ENCODE measurements around the gene ZMAT3. TPM values are rescaled to one million over a fixed set of nuclear protein-coding genes. Genes with fewer than 3 reads are reported as not detected.
A peak's percentile ranks its signal among the peaks of the same experiment; 100 is the strongest.

The ZMAT3 gene
- total and polyA plus RNA-seq, 2 of the 13 experiments (the other 11 are each of a cell fraction or from before 2014, with no cell fraction given): 11.4 to 11.7 TPM

DNA sequence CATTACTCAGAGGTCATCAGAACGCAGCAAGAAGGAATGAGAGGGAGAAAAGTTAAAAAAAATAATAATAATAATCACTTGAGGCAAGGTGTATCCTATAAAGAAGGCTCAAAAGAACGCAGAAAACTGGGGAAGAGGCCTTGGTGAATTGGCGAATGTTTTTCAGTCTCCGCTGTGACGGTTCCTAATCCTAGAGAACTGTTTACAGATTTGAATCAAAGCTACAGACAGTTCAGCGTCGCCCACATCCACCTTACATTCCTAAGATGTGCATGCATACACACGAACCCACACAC lies 634 bp downstream of the ZMAT3 start:
- no TSS peak for BruUV-seq (replicated peaks)
- no peak for FAIRE-seq
- H3K4me2 ChIP-seq (ENCODE audit: low read depth, low read length): peak overlapping the region; percentile 92
- no peak for DNase-seq (ENCODE audit: low spot score)
- ATAC-seq: no peak
- intact Hi-C loops (cut with micrococcal nuclease; ENCODE audit: unreplicated experiment): loop anchor here (2.0 to 5.0 kb wide), 3 partner anchors 56 to 246 kb away; partner anchors contain the start of gene PIK3CA
- in situ Hi-C loops (cut with HindIII; ENCODE audit: extremely low pct_ligation_motif_present, low pct_unique_long_range_greater_than_20kb): no loop called here
- H3K9ac ChIP-seq (ENCODE audit: insufficient read depth, low read depth, low read length): peak overlapping the region; percentile 71
- peak overlapping the region; percentile 82 to 91 (median 87) for H3K4me3 ChIP-seq (replicated peaks in 1 of 3; ENCODE audit: insufficient read depth in 1 of 3, low read depth in 2 of 3, low read length in 3 of 3)
- ChIA-PET CTCF (ENCODE audit: low intra/inter-chr PET ratio, low total read pairs) (no interaction called here), POLR2A (interaction anchor here (0.8 to 1.0 kb wide), 2 partner anchors 9 to 33 kb away, joined by 3 read pairs; no protein-coding TSS in a partner anchor)
- TF ChIP-seq RORA (CRISPR knock-in tag; IDR thresholded peaks at IDR 0.05) (0 out of 2 replicates have a peak, but pooled peaks have one; percentile 22), IKZF4 (CRISPR knock-in tag; IDR thresholded peaks at IDR 0.05; ENCODE audit: borderline replicate concordance, low read depth, not compliant biosample characterization) (no peak)
- TF ChIP-seq, protein P1, sequence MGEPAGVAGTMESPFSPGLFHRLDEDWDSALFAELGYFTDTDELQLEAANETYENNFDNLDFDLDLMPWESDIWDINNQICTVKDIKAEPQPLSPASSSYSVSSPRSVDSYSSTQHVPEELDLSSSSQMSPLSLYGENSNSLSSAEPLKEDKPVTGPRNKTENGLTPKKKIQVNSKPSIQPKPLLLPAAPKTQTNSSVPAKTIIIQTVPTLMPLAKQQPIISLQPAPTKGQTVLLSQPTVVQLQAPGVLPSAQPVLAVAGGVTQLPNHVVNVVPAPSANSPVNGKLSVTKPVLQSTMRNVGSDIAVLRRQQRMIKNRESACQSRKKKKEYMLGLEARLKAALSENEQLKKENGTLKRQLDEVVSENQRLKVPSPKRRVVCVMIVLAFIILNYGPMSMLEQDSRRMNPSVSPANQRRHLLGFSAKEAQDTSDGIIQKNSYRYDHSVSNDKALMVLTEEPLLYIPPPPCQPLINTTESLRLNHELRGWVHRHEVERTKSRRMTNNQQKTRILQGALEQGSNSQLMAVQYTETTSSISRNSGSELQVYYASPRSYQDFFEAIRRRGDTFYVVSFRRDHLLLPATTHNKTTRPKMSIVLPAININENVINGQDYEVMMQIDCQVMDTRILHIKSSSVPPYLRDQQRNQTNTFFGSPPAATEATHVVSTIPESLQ (CRISPR knock-in tag; conservative IDR thresholded peaks at IDR 0.05): no peak
- TF ChIP-seq, protein P2, sequence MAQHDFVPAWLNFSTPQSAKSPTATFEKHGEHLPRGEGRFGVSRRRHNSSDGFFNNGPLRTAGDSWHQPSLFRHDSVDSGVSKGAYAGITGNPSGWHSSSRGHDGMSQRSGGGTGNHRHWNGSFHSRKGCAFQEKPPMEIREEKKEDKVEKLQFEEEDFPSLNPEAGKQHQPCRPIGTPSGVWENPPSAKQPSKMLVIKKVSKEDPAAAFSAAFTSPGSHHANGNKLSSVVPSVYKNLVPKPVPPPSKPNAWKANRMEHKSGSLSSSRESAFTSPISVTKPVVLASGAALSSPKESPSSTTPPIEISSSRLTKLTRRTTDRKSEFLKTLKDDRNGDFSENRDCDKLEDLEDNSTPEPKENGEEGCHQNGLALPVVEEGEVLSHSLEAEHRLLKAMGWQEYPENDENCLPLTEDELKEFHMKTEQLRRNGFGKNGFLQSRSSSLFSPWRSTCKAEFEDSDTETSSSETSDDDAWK (CRISPR knock-in tag; IDR thresholded peaks at IDR 0.05): no peak
- H3K79me2 ChIP-seq (ENCODE audit: insufficient read depth, low read length): peaks cover 40% of the 10 kb centered on the region
- peaks cover 5 to 10% of the 10 kb centered on the region in 2 experiments for H3K36me3 ChIP-seq (replicated peaks in 1 of 2; ENCODE audit: control insufficient read depth in 1 of 2, insufficient read depth in 2 of 2, low read length in 2 of 2)
- H2AFZ ChIP-seq (ENCODE audit: low read length): peak overlapping the region; percentile 43
- peaks cover 43% of the 10 kb centered on the region for H3K4me1 ChIP-seq (ENCODE audit: insufficient read depth, low read length)
- peaks cover 0 to 4% of the 10 kb centered on the region in 2 experiments; a peak in 2 of 5 replicates for H3K27me3 ChIP-seq (ENCODE audit: control insufficient read depth in 1 of 2, insufficient read depth in 2 of 2, low read length in 2 of 2)
- H3K27ac ChIP-seq (ENCODE audit: extremely low read length, insufficient read depth, low read length): peak overlapping the region; percentile 67
- H3K9me3 ChIP-seq (ENCODE audit: low read length): no peaks in the 10 kb centered on the region
- H4K20me1 ChIP-seq (ENCODE audit: insufficient read depth, low read length): no peaks in the 10 kb centered on the region
- WGBS (ENCODE audit: low lambda C conversion rate): 4% methylated on average over 5 of the region's 8 CpGs
